Esophagus muscularis mucosa (tissue), 4 donors: ENCODE results near the gene PPP6R2. TPM values are rescaled to one million over a fixed set of nuclear protein-coding genes. Genes with fewer than 3 reads are reported as not detected.
"Not testable (repeated sequence)": the region's sequence is repeated elsewhere in the genome, so short reads cannot be mapped to it uniquely, and the experiment has no call there.

ENCODE experiments used
- DNase-seq: peaks from one replicate; pipeline ENCODE4 v3.0.0-alpha.2; 2017; ENCODE audit errors: extremely low spot score
- H3K27ac ChIP-seq, 4 donors: fragments of 200-600 bp; sonication (generic); replicated peaks in 1 of 4; 1 replicate in 3 of 4; 2 replicates in 1 of 4; pipeline ENCODE4 v1.5.1; 2016 to 2019; ENCODE audit warnings: mild to moderate bottlenecking in 1 of 4
- H3K27me3 ChIP-seq, 4 donors: fragments of 200-600 bp; sonication (generic); one replicate each; pipeline versions ENCODE4 v1.5.1 to v1.6.0; 2016 to 2019
- H3K36me3 ChIP-seq, 4 donors: fragments of 200-600 bp; sonication (generic); one replicate each; pipeline ENCODE4 v1.5.1; 2016 to 2019
- H3K4me1 ChIP-seq, 4 donors: fragments of 200-600 bp; sonication (generic); one replicate each; pipeline ENCODE4 v1.5.1; 2016 to 2019
- H3K4me3 ChIP-seq, 4 donors: fragments of 200-600 bp; sonication (generic); 1 replicate in 2 of 4; 2 replicates in 2 of 4; pipeline ENCODE4 v1.5.1; 2016 to 2019; ENCODE audit warnings: mild to moderate bottlenecking in 4 of 4, moderate library complexity in 1 of 4
- H3K9me3 ChIP-seq, 4 donors: fragments of 200-600 bp; sonication (generic); 1 replicate in 3 of 4; 2 replicates in 1 of 4; pipeline ENCODE4 v1.5.1; 2016 to 2019
- CTCF ChIP-seq, 3 experiments: fragments of 200-600 bp in 2 of 3; fragments of 450-650 bp in 1 of 3; sonication (generic) in 2 of 3; IDR thresholded peaks; one replicate each; pipeline ENCODE4 v1.5.1; 2017 to 2019; ENCODE audit warnings: antibody characterized with exemption in 3 of 3, mild to moderate bottlenecking in 2 of 3, moderate library complexity in 1 of 3
- EP300 ChIP-seq: sonication (generic); formaldehyde crosslinking; IDR thresholded peaks from one replicate; pipeline ENCODE4 v1.6.1; 2017; ENCODE audit warnings: antibody characterized with exemption
- POLR2A ChIP-seq: fragments of 450-650 bp; IDR thresholded peaks from one replicate; pipeline ENCODE4 v1.6.1; 2017; ENCODE audit warnings: antibody characterized with exemption, moderate library complexity, mild to moderate bottlenecking, low read depth
- POLR2AphosphoS5 ChIP-seq, 2 donors: sonication (generic); formaldehyde crosslinking; IDR thresholded peaks; one replicate each; pipeline ENCODE4 v1.6.1; 2017; ENCODE audit warnings: antibody characterized with exemption in 2 of 2
- WGBS: methylation state at CpG from one replicate; pipeline ENCODE4 v1.1.5; 2018; 5-methylcytosine and 5-hydroxymethylcytosine counted together
- intact Hi-C: fragments of 100-400 bp; cut with DNase I; formaldehyde crosslinking; loops from one replicate; pipeline ENCODE4 v1.15.1; 2023
- total RNA-seq, 4 donors: library from RNA; depleted of rRNA; stranded (reverse); fragments of >200 nt; gene quantifications; one replicate each; pipeline versions ENCODE4 v1.1.0 to v1.2.1, GENCODE V29; 2016

The PPP6R2 gene
- total RNA-seq, 4 donors from 2014 or later, result 57.7 to 79.4 (median 65.3) TPM

- 83% methylated on average over 22 of the region's 22 CpGs for WGBS
- H3K36me3 ChIP-seq, result no peaks in the 10 kb centered on the region
- H3K27ac ChIP-seq, result peak overlapping the region; percentile 81 to 97 (median 93)
- no peaks in the 10 kb centered on the region for H3K27me3 ChIP-seq
- H3K4me1 ChIP-seq, result peaks cover 14 to 23% (median 20%) of the 10 kb centered on the region in 4 donors
- no peaks in the 10 kb centered on the region for H3K9me3 ChIP-seq
- DNase-seq, result no peak
- intact Hi-C loops, result loop anchor here (2.0 to 5.0 kb wide), 2 partner anchors 19 to 35 kb away; no protein-coding TSS in a partner anchor
- peak overlapping the region; percentile 67 to 93 (median 87) for H3K4me3 ChIP-seq
- TF ChIP-seq POLR2AphosphoS5 (IDR thresholded peaks at IDR 0.05) (no peak), POLR2A (no peak)
Observed at GRCh38 chr22:50327711-50328019, 15.5 kb upstream of the PPP6R2 start.

DNA sequence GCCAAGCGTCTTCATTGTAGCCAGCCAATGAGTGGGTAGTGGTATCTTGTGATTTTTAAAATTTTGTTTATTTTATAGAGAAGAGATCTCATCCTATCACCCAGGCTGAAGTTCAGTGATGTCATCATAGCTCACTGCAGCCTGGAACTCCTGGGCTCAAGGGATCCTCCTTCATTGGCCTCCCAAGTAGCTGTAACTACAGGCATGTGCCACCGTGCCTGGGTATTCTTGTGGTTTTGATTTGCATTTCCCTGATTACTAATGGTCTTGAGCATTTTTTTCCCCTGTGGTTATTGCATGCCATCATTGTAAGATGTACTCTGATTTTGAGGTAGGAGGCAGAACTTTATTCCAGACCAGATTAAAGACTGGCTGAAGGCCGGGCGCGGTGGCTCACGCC, 13.9 kb upstream of the PPP6R2 start:
- Histone ChIP-seq H3K36me3 (no peaks in the 10 kb centered on the region), H3K27ac (no peak overlapping the region), H3K27me3 (no peaks in the 10 kb centered on the region), H3K9me3 (no peaks in the 10 kb centered on the region), H3K4me1 (peaks cover 14 to 23% (median 20%) of the 10 kb centered on the region in 4 donors), H3K4me3 (no peak overlapping the region)
- intact Hi-C loops, result loop anchor here (5.0 kb wide), 1 partner anchor 37 kb away; no protein-coding TSS in a partner anchor
- WGBS, result 90% methylated on average over 6 of the region's 6 CpGs
- DNase-seq, result no peak
- TF ChIP-seq POLR2AphosphoS5 (IDR thresholded peaks at IDR 0.05), result no peak
- TF ChIP-seq EP300, result no peak
- no peak for TF ChIP-seq CTCF (IDR thresholded peaks at IDR 0.05)
- no peak for TF ChIP-seq POLR2A

- H3K36me3 ChIP-seq, H3K4me3 ChIP-seq, DNase-seq, intact Hi-C loops, H3K27ac ChIP-seq, H3K9me3 ChIP-seq, H3K27me3 ChIP-seq, H3K4me1 ChIP-seq: not testable (repeated sequence)
- 92% methylated on average over 5 of the region's 5 CpGs for WGBS
Observed at GRCh38 chr22:50334433-50334832, 8.7 kb upstream of the PPP6R2 start.

DNA sequence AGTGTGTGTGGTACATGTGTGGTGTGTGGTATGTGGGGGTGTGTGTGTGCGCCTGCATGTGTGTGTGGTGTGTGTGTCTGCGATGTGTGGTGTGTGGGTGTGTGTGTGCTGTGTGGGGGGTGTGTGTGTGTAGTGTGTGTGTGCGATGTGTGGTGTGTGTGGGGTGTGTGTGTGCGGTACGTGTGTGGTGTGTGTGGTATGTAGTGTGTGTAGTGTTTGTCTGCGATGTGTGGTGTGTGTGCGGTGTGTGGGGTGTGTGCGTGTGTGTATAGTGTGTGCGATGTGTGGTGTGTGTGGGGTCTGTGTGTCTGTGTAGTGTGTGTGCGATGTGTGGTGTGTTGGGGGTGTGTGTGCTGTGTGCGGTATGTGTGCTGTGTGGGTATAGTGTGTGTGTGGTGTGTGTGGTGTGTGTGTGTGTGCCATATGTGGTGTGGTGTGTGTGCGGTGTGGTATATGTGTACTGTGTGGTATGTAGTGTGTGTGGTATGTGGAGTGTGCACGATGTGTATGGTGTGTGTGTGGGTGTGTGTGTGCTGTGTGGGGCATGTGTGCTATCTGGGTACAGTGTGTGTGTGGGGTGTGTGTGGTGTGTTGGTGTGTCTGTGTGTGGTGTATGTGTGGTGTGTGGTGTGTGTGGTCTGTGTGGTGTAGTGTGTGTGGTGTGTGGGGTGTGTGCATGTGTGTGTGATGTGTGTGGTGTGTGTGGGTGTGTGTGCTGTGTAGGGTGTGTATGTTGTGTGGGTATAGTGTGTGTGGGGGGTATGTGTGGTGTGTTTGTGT, 5.7 kb upstream of the PPP6R2 start:
- no peaks in the 10 kb centered on the region for H3K9me3 ChIP-seq
- TF ChIP-seq CTCF (IDR thresholded peaks at IDR 0.05) (no peak), EP300 (no peak), POLR2AphosphoS5 (IDR thresholded peaks at IDR 0.05) (no peak), POLR2A (no peak)
- intact Hi-C loops, result no loop called here
- no peak overlapping the region for H3K4me3 ChIP-seq
- no peak for DNase-seq
- no peak overlapping the region for H3K27ac ChIP-seq
- WGBS, result 94% methylated on average over 13 of the region's 13 CpGs
- no peaks in the 10 kb centered on the region for H3K27me3 ChIP-seq
- peaks cover under 1 to 7% (median 7%) of the 10 kb centered on the region in 4 donors for H3K4me1 ChIP-seq
- no peaks in the 10 kb centered on the region for H3K36me3 ChIP-seq

- H3K27me3 ChIP-seq, result no peaks in the 10 kb centered on the region
- H3K36me3 ChIP-seq, result no peaks in the 10 kb centered on the region
- no peak for DNase-seq
- 90% methylated on average over 5 of the region's 5 CpGs for WGBS
- H3K27ac ChIP-seq, result no peak overlapping the region
- TF ChIP-seq CTCF (IDR thresholded peaks at IDR 0.05) (no peak), POLR2A (no peak), EP300 (no peak), POLR2AphosphoS5 (IDR thresholded peaks at IDR 0.05) (no peak)
- no peaks in the 10 kb centered on the region for H3K9me3 ChIP-seq
- no peak overlapping the region for H3K4me3 ChIP-seq
- intact Hi-C loops, result no loop called here
- H3K4me1 ChIP-seq, result peaks cover 5 to 13% (median 12%) of the 10 kb centered on the region in 4 donors
Observed at GRCh38 chr22:50338042-50338573, 5.0 kb upstream of the PPP6R2 start.
